Activated T-helper 1 cell treated with anti-CD3 and anti-CD28 coated beads, Interleukin-2, amount 50 U/mL, for 16 hours (primary cell): ENCODE results near the gene TPSD1.
"Not testable (repeated sequence)": the region's sequence is repeated elsewhere in the genome, so short reads cannot be mapped to it uniquely, and the experiment has no call there.

Experiments
- DNase-seq, 2 donors: peaks; one replicate each; pipeline ENCODE4 v3.0.0-alpha.2; 2020; ENCODE audit warnings: low read depth in 1 of 2, low spot score in 1 of 2

TPSD1 gene

DNA sequence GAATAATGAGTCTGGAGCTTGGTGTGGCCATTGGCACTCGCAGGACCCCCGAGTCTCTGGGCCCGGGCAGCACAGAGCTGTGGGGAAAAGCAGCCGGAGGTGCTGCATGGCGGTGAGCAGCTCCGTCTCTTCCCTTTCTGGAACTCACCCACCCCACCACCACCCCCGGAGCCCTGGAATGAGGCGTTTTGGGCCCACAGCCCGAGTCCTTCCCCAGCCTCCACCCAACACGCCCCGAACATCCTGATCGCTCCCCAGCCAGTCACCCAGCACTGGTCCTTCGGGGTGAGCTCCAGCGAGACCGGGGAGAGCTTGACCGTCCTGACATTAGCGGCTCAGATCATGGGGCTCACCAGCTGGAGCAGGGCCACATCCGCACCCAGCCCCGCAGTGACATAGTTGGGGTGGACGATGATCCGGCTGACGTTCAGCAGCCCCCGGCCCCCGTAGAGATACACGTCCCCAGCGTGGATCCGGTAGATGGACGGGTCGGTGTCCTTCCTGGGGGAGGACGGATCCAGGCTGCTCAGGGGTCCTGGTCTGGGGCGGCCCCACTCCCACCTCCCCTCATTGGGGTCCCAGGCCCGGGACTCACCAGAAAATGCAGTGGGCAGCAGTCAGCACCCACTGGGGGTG, 6.5 kb downstream of the TPSD1 start:
- DNase-seq = no peak

DNA sequence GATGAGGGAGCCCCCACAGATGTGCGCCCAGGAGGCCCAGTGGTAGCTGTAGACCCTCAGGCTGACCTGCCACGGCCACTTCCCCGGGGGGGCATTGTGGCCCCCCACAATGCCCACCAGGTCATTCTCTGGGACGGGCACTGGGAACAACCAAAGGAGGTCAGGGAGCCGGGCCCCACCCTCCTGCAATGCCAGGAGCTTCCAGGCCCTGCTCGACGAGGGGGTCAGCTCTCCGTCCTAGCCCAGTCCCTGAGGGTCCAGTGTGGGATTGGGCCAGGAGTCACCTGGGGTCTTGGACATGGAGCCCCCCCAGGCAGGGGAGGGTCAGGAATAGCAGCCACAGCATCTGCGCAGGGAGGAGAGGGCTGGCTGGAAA, 7.0 kb downstream of the TPSD1 start:
- DNase-seq = no peak

DNA sequence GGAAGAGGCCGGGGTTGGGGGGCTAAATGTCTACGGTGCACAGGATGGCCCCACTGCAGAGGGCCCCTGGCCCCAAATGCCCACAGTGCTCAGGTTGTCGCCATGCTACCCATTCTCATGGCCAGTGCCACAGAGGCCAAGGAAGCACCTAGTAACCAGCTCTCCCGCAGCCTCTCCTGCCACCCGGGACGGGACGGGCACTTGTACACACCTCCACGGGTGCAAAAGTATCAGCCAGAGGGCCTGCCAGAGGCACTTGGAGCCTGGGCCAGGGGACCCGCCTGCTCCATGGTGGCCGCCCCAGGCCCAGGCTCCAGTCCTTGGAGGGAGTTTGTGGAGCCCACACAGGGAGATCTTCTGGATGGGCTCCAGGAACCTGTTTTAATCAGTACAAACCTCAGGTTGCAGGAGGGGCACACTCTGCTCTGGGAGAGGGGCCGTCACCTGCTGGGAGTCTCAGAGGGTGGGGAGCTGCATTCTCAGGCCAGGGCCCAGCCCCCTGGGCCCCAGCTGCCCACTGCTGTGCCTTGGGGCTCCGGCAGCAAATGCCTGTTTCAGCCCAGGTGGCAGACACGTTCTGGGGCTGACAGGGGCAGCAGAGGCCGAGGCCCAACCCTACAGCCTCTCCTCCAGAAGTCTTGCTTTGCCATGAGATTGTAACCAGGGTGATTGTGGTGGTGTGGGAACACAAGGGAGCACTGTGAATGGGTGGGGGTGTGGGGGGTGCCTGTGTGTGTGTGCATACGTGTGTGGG, 7.9 kb downstream of the TPSD1 start:
- DNase-seq = no peak

DNA sequence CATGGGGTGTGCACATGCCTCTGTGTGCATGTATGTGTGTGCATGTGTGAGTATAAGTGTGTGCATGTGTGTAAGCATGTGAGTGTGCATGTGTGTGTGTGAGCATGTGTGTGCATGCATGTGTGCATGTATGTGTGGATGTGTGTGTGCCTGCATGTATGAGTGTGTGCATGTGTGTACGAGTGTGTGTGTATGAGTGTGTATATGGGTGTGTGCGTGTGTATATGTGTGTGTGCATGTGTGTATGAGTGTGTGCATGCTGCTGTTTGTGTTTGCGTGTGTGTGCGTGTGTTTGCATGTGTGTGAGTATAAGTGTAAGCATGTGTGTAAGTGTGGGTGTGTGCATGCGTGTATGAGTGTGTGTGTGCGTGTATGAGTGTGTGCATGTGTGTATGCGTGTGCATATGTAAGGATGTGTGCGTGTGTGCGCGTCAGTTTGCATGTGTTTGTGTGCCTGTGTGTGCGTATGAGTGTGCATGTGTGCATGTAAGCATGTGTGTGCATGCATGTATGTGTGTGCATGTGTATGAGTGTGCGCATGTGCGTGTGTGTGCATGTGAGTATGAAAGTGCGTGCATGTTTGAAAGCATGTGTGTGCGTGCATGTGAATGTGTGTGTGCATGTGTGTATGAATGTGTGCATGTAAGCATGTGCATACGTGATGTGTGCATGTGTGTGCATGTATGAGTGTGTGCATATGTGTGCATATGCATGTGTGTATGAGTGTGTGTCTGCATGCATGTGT, 8.6 kb downstream of the TPSD1 start:
- DNase-seq = no peak

DNA sequence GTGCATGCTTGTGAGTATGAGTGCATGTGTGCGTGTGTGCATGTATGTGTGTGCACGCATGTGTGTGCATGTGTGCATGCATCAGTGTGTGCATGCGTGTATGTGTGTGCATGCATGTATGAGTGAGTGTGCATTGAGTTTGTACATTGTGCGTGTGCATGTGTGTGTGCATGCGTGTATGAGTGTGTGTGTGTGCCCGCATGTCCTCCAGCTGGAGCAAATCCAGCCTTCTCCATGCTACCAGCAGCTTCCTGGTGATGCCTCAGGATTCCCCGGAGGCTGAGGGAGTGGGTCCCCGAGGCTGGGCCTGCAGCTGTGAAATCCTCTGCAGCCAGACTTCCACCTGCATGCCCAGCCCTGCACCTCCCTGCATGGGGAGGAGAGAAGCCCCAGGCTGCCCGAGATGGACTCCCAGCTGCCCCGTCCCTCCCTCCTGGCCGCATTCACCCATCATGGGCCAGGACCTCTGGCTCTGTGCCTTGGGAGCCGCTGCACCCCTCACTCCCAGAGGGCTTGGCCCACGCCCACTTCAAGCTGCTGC, 9.3 kb downstream of the TPSD1 start:
- DNase-seq = no peak

DNA sequence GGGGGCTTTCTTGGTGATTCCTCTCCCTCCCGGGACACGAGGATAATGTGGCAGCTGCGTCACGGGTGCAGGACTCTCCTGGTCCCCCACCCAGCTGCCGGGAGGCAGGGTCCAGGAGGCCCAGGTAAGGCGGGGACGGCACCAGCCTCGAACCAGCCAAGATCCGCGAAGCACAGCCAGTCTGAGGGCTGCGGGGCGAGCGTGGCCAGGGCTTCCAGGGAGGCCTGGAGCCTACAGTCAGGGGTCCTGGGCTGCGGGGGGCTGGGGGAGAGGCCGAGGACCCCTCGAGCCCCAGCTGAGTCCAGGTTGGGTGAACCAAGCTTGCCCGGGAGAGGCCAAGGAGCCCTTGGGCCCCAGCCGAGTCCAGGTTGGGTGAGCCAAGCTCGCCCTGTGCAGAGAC, 10.0 kb downstream of the TPSD1 start:
- DNase-seq = no peak

DNA sequence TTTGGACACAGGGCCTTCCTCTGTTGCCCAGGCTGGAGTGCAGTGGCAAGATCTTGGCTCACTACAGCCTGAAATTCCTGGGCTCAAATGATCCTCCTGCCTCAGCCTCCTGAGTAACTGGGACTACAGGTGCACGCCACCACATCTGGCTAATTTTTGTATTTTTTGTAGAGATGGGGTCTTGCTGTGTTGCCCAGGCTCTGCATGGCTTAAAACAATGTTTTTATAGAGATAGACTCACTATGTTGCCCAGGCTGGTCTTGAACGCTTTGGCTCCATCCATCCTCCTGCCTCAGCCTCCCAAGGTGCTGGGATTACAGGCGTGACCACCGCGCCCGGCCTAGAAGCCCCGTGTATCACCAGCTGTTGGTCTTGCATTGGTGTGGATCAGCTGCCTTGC, 13.5 kb downstream of the TPSD1 start:
- DNase-seq = not testable (repeated sequence)

DNA sequence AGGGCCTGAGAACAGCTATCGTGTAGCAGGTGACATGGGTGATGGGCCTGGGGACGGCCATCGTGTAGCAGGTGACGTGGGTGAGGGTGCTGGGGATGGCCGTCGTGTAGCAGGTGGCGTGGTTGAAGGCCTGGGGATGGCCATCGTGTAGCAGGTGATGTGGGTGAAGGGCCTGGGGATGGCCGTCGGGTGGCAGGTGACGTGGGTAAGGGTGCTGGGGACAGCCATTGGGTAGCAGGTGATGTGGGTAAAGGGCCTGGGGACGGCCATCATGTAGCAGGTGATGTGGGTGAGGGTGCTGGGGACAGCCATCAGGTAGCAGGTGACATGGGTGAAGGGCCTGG, 15.5 kb downstream of the TPSD1 start:
- no peak for DNase-seq

DNA sequence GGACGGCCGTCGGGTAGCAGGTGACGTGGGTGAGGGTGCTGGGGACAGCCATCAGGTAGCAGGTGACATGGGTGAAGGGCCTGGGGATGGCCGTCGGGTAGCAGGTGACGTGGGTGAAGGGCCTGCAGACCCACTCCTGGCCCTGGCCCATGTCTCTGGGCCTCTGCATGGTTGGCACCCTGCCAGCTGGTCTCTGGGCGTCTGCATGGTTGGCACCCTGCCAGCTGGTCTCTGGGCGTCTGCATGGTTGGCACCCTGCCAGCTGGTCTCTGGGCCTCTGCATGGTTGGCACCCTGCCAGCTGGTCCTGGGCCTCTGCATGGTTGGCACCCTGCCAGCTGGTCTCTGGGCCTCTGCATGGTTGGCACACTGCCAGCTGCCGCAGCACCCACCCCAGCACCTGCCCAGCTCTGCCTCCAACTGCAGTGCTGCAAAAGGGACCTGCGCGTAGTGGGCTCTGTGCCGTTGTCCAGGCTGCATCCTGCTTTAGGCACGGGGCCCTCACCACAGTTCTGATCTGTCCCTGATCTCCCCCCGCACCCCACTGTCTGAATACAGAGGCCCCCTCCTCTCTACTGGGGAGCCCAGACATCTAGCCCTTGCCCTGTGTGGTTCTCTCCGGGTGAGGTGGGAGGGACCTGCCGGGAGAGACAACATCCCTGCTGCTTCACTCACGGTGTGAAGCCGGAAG, 16.0 kb downstream of the TPSD1 start:
- DNase-seq = not testable (repeated sequence)

DNA sequence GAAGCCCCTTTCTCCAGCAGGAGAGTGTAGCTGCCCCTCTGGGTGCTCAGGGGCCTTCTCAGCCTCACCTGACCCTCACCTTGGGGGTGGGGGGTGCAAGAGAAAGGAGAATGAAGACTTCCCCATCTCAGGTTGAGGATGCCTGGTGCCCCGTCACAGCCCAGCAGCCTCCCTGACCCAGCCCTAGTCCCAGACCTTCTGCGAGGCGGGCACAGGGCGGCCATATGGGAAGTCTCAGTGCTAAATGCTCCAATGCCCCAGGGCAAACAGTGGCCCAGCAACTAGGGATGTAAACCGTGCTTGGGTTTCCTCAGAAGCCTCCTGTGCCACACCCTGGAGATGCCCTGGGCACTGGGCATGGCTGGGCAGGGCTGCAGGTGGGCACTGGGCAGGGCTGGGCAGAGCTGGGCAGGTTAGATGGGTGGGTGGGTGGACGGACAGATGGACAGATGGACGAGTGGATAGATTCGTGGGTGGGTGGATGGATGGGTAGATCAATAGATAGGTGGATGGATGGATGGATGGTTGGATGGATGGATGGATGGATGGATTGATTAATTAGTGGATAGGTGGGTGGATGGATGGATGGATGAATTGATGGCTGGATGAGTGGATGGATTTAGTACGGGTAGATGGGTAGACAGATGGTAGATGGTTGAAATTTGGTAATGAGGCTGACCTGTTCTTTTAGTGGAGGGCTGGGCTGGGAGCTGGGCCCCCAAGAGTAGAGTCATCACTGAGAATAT, 16.8 kb downstream of the TPSD1 start:
- DNase-seq = no peak

DNA sequence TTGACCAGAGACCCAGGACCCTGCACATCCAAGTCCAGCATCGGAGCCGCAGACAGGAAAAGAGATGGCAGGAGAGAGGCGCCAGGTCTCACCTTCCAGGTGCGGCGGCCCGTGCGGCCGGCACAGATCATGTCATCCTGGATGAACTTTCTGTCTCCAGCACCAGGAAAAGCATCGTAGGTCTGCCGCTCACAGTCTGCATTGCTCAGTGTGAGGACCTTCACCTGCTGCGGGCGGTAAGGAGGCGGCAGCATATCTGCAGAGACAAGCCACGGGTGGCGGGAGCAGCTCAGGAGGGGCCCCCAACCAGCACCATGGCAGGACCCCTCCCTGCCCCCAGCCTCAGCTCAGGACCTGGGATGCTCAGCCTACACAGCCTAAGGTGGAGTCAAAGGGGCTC, 17.9 kb downstream of the TPSD1 start:
- DNase-seq = no peak

DNA sequence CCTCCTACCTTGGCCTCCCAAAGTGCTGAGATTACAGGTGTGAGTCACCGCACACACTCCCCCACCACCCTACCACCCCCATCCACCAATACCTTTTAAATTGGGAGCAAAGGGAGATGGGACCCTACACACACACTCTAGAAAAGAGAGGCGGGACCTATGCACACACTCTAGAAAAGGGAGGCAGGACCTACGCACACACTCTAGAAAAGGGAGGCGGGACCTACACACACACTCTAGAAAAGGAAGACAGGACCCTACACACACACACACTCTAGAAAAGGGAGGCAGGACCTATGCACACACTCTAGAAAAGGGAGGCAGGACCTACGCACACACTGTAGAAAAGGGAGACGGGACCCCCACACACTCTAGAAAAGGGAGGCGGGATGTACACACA, 18.9 kb downstream of the TPSD1 start:
- DNase-seq = no peak

DNA sequence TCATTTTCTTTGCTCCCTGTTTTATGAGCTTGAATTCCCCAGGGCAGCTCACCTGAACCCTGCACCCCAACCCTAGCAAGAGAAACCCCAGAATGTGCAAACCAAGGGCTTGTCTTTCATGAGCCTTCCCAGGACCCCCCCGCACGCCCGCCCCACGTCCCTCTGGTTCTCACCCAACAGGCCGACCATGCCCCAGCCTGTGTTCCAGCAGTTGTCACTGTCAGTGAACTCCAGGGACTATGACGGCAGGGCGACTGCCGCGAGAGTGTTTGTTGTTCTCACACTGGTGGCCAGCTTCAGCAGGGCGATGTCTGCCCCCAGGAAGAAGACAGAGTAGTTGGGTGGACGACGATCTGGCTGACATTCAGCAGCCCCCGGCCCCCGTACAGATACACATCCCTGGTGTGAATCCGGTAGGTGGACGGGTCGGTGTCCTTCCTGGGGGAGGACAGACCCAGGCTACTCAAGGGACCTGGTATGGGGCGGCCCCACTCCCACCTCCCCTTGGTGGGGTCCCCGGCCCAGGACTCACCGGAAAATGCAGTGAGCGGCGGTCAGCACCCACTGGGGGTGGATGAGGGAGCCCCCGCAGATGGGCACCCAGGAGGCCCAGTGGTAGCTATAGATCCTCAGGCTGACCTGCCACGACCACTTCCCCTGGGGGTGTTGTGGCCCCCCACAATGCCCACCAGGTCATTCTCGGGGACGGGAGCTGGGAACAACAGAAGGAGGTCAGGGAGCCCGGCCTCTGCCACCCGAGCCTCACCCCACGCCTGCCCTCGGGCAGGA, 20.1 kb downstream of the TPSD1 start:
- no peak for DNase-seq

DNA sequence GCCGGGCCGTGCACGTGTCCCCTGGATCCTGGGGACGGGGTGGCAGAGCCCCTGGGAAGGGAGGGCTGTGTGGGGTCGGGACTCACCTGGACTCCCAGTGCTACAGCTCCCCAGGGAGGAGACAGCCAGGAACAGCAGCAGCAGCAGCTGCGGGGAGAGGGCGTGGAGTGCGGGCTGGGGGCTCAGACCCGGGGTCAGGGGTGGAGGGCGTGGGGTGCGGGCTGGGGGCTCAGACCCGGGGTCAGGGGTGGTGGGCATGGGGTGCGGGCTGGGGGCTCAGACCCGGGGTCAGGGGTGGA, 20.7 kb downstream of the TPSD1 start:
- no peak for DNase-seq

DNA sequence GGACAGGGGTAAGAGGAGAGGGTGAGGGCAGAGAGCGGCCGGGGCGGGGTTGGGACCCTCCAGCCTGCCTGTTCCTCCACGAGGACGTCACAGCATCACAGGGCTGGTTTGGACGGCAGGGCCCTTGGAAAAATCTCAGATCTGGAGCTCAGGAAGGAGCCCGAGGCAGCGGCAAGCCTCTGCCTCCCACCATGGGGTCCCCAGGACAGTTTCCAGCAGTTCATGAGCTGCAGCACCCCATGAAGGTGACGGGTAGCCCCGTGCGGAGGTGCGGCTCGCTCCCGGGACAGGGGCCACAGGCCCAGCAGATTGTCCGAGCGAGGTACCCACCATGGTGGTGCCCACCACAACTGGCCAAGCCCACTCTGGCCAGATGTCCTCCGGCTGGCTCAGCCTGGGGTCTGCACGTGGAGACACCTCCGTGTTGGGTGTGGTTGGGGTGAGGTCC, 21.3 kb downstream of the TPSD1 start:
- no peak for DNase-seq

DNA sequence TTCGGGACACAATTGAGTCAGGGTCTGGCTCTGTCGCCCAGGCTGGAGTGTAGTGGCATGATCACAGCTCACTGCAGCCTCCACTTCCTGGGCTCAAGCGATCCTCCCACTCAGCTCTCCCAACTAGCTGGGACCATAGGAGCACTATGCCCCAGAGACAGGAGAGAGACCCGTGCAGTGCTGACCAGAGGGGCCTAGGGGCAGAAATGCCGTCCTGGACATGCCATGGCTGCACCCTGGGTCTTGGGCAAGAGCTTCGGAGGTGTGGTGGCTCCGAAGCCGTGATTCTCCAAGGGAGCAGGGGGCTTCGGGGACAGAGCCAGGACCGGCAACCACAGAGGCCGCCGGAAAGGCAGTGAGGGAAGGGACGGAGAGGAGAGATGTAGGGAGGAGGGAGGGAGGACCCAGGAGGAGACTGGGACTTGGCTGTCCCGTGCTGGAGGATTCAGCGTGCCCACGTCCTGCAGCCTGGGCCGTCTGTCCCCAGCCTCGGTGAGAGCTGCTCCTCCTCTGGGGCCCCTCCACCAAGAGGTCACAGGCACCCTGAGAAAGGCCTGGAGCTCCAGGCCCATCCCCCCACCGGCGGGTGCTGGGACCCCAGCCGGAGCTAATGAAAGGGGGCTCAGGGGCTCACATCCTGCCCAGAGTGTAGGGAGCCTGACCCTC, 21.9 kb downstream of the TPSD1 start:
- DNase-seq = no peak

DNA sequence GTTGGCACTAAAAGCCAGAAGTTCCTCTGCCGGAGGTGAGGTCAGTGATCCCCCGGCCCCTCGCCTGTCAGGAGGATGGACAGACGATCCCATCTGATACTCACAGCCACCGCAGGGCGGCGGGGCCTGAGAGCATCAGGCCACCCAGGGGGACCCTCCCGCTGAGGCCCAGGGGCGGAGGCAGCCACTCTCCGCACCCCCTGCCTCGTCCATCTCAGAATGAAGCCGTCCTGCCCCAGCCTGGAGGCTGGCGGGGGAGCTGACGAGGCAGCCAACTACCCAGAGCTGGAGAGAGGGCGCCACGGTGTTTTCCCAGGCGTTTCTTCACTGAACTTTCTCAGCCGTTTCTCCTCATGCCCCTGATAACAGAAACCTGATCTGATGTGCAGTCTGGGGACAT, 22.6 kb downstream of the TPSD1 start:
- DNase-seq = no peak

DNA sequence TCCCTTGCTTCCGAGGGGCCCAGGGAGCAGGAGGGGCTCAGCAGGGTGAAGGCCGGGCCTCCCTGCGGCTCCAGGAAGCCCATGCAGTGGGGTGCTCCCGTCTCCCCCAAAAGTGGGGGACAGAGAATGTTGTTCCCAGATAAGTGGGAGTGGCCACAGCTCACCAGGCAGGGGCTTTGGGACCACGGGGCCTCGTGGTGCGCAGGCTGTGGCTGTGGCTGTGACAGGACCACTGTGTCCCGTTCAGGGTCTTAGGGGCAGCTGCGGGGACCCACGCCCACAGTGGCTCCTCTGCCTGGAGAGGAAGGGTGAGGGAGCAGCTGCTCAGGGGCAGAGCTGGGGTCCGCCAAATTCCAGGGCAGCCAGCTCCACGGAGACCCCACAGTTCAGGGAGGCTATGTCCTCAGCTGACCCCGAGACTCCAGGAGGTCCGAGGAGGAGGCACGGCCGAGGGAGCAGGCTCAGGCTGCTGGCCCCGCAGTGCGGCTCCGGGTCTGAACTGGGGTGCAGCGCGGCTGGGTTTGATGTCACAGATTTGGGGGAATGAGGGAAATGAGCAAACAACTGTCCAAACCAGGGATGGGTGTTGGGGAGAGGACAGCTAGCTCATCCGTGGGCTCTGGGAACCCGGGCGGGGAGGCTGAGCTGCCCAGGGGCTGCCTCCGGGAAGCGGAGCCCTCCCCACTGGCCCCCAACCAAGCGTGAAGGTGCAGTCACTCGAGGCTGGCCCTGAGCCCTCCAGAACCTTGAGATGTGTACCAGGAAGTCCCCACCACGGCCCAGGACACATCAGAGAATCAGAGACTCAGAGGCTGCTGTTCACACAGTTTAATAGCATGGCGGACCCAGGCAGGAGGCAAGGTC, 23.4 kb downstream of the TPSD1 start:
- DNase-seq = no peak
